GM13976 (cell line): ENCODE data around the gene SLC3A2.

Source experiments
- DNase-seq: peaks from one replicate; pipeline ENCODE4 v3.0.0; 2012; ENCODE audit warnings: low spot score
- CTCF ChIP-seq: IDR thresholded peaks from 2 replicates; pipeline ENCODE4 v1.5.1; 2012; ENCODE audit warnings: borderline replicate concordance, mild to moderate bottlenecking; ENCODE audit not compliant: insufficient read depth; ENCODE audit errors: extremely low read depth, missing control alignments, control extremely low read depth
- in situ Hi-C: fragments of 300-500 bp; cut with MboI; formaldehyde crosslinking; loops from one replicate; pipeline ENCODE4 v1.12.0; 2022; ENCODE audit warnings: low sequenced_read_pairs, mixed read lengths, inconsistent platforms; ENCODE audit not compliant: unreplicated experiment

SLC3A2 gene

GRCh38 chr11:62892077-62892922 lies 11.6 kb downstream of the SLC3A2 start:
- no peak for TF ChIP-seq CTCF
- in situ Hi-C loops: no loop called here

DNA sequence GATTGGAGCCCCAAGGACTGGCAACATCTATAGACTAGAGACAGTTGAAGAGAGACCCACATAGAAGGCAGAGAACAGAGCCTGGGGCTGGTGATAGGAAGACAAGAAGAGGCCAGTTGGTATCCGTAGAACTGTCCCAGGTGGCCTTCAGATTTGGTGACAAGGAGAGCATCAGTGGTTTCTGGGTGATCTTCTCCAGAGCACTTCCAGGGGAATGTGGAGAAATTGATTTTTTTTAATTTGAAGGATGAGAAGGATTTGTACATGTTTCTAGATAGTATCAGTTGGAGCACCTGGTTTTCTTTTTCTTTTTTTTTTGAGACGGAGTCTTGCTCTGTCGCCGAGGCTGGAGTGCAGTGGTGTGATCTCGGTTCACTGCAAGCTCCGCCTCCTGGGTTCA lies 14.8 kb downstream of the SLC3A2 start:
- in situ Hi-C loops: no loop called here

More at GRCh38 chr11:62892077-62892922, 11.6 kb downstream of the SLC3A2 start:
- peak; percentile 31 for DNase-seq

DNA sequence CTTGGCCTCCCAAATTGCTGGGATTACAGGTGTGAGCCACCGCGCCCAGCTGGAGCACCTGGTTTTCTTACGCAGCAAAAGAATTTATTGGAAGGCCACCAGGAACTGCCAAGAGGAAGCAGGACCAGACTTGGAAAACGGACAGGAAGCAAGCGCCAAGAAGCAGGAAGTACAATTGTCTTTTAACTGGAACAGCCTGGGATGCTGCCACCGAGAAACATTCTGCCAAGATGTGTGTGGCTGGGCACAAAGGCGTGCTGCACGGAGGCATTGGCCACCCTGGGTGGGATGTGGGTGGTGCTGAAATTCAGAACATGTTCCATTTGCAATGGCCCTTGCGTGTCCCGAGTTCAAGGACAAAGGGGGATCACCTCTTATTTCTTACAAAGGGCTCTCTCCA lies 15.4 kb downstream of the SLC3A2 start:
- in situ Hi-C loops: no loop called here
- no peak for DNase-seq
- no peak for TF ChIP-seq CTCF

More for the DNA sequence above, 14.8 kb downstream of the SLC3A2 start:
- TF ChIP-seq CTCF: no peak
- DNase-seq: no peak

DNA sequence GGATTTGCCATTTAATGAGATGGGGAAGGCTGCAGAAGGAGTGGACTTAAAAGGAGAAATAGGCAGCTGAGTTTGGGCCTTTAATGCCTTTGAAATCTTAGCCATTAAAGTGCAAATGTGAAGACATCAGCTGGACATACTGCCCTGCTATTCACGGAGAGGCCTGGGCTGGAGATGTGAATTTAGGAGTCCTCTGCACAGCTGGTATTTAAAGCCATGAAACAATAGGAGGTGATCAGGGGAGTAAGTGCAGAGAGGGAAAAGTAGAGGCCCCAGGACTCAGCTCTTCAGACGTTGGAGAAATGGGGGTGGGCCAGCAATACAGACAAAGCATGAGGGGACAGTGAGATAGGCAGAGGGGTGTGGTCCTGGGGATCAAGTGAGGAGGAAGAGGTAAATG lies 16.6 kb downstream of the SLC3A2 start:
- TF ChIP-seq CTCF: no peak
- in situ Hi-C loops: no loop called here
- no peak for DNase-seq

- TF ChIP-seq CTCF: no peak
- DNase-seq: no peak
- in situ Hi-C loops: no loop called here
These were observed 17.3 kb downstream of the SLC3A2 start for GRCh38 chr11:62898027-62898426.

DNA sequence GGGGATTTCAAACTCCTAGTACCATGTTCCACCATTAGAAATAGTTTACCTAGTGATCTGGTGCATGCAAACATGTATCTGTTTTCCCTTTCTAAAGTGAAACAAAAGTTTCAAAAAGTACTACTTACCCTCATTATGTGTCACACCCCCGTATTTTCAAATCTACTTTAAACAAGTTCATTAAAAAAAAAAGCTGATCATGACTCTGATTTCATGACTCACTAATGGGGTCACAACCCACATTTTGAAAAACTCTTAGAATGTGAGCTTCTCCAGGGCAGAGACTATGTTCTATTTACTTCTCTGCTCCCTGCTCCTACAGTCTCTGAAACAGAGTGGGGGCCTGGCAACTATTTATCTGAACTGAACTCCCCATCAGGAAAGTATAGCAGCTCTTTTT lies 22.2 kb downstream of the SLC3A2 start:
- in situ Hi-C loops: loop anchor here (25.0 kb wide), 1 partner anchor 309 kb away; no protein-coding TSS in a partner anchor
- no peak for DNase-seq
- no peak for TF ChIP-seq CTCF

DNA sequence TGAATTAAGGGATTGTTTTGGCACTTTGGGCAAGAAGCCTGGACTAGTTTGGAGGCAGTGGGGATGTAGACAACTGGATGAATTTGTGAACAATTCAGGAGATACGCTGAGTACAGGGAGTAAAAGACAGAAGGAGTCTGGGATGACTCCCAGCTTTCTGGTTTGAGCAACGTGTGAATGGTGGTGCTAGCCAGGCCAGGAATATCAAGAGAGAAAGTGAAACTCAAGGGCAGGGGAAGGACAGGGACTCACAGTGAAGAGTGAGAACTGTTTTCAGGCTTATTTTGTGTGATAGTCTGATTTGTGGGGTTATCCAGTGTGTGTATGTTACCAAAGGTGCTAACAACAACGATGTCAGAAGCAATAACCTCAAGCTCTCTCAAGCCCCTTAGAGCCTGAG lies 24.6 kb downstream of the SLC3A2 start:
- no peak for TF ChIP-seq CTCF
- DNase-seq: no peak
- in situ Hi-C loops: loop anchor here (5.0 to 25.0 kb wide), 2 partner anchors 117 to 307 kb away; no protein-coding TSS in a partner anchor
